ENCODE measurements around the gene TLL1. TPM values are rescaled to one million over a fixed set of nuclear protein-coding genes. Genes with fewer than 3 reads are reported as not detected.

TLL1 gene
- total RNA-seq, 1 experiment from 2014 or later = 0.37 TPM

DNA sequence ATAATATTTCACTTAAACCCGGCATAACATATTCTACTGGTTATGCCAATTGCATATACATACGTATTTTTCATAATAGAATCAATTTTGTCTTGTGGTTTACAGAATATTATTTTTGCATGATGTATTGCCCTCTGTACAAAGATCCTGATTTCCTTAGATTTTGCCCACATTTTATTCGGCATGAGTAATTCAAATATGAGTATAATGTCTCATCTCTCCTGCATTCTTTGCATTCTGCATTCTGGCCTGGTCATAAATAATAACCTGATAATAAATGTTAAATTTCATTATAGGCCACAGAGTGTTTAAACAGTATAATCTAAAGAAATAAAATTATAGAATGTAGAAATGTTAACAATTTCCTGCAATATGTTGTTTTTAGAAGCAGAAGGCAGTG, 205.3 kb downstream of the TLL1 start:
- Histone ChIP-seq H3K4me3 (replicated peaks in 1 of 2; ENCODE audit: low read depth in 1 of 2, low read length in 2 of 2) (no peak overlapping the region), H4K20me1 (ENCODE audit: insufficient read depth) (no peaks in the 10 kb centered on the region), H3K4me1 (ENCODE audit: control insufficient read depth in 1 of 2, insufficient read depth in 2 of 2, low read length in 2 of 2) (no peaks in the 10 kb centered on the region), H3K79me2 (ENCODE audit: insufficient read depth, low read length) (no peaks in the 10 kb centered on the region), H3K9ac (ENCODE audit: low read length) (no peak overlapping the region), H3K36me3 (ENCODE audit: control insufficient read depth in 1 of 2, insufficient read depth in 2 of 2, low read length in 2 of 2) (no peaks in the 10 kb centered on the region), H3K27me3 (ENCODE audit: insufficient read depth, low read length) (no peaks in the 10 kb centered on the region), H3K9me2 (ENCODE audit: insufficient read depth) (no peaks in the 10 kb centered on the region), H3K27ac (ENCODE audit: low read depth, low read length) (no peak overlapping the region), H2AFZ (ENCODE audit: low read depth, low read length, poor library complexity, severe bottlenecking) (no peak overlapping the region), H3K4me2 (ENCODE audit: low read length) (no peak overlapping the region), H3K9me3 (ENCODE audit: control insufficient read depth in 1 of 2, insufficient read depth in 1 of 2, low read depth in 1 of 2, low read length in 2 of 2) (no peaks in the 10 kb centered on the region)
- no TSS peak for BruUV-seq (replicated peaks)
- CTCF ChIA-PET = no interaction called here
- TF ChIP-seq ELF1 (IDR thresholded peaks at IDR 0.05; ENCODE audit: borderline replicate concordance, low read depth) (no peak), CEBPB (IDR thresholded peaks at IDR 0.05; ENCODE audit: low read depth) (no peak), YY1 (IDR thresholded peaks at IDR 0.05; ENCODE audit: extremely low read depth, insufficient replicate concordance, low read depth, low read length) (no peak), SRF (IDR thresholded peaks at IDR 0.05; ENCODE audit: low read depth) (no peak), EZH2 (IDR thresholded peaks at IDR 0.05) (no peak), EZH2phosphoT487 (IDR thresholded peaks at IDR 0.05; ENCODE audit: borderline replicate concordance) (no peak), FOSL1 (IDR thresholded peaks at IDR 0.05; ENCODE audit: low read depth) (no peak), POLR2A (IDR thresholded peaks at IDR 0.05; ENCODE audit: borderline replicate concordance, extremely low read depth, insufficient read depth, insufficient read length) (no peak), RAD21 (IDR thresholded peaks at IDR 0.05; ENCODE audit: low read depth) (no peak), SIN3A (IDR thresholded peaks at IDR 0.05; ENCODE audit: low read depth) (no peak), POLR2AphosphoS5 (IDR thresholded peaks at IDR 0.05; ENCODE audit: low read depth, low read length) (no peak), SP1 (IDR thresholded peaks at IDR 0.05; ENCODE audit: low read depth) (no peak), EGR1 (IDR thresholded peaks at IDR 0.05; ENCODE audit: low read depth) (no peak), TCF7L2 (IDR thresholded peaks at IDR 0.05; ENCODE audit: borderline replicate concordance, extremely low read depth, insufficient read depth, insufficient read length) (no peak), JUND (IDR thresholded peaks at IDR 0.05) (no peak)
- TF ChIP-seq, protein P1, sequence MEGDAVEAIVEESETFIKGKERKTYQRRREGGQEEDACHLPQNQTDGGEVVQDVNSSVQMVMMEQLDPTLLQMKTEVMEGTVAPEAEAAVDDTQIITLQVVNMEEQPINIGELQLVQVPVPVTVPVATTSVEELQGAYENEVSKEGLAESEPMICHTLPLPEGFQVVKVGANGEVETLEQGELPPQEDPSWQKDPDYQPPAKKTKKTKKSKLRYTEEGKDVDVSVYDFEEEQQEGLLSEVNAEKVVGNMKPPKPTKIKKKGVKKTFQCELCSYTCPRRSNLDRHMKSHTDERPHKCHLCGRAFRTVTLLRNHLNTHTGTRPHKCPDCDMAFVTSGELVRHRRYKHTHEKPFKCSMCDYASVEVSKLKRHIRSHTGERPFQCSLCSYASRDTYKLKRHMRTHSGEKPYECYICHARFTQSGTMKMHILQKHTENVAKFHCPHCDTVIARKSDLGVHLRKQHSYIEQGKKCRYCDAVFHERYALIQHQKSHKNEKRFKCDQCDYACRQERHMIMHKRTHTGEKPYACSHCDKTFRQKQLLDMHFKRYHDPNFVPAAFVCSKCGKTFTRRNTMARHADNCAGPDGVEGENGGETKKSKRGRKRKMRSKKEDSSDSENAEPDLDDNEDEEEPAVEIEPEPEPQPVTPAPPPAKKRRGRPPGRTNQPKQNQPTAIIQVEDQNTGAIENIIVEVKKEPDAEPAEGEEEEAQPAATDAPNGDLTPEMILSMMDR (IDR thresholded peaks at IDR 0.05 in 2 of 3, conservative IDR thresholded peaks at IDR 0.05 in 1 of 3; ENCODE audit: borderline replicate concordance in 1 of 3, insufficient read depth in 1 of 3, low read depth in 2 of 3, low read length in 2 of 3) = no peak
- TF ChIP-seq, protein P2, sequence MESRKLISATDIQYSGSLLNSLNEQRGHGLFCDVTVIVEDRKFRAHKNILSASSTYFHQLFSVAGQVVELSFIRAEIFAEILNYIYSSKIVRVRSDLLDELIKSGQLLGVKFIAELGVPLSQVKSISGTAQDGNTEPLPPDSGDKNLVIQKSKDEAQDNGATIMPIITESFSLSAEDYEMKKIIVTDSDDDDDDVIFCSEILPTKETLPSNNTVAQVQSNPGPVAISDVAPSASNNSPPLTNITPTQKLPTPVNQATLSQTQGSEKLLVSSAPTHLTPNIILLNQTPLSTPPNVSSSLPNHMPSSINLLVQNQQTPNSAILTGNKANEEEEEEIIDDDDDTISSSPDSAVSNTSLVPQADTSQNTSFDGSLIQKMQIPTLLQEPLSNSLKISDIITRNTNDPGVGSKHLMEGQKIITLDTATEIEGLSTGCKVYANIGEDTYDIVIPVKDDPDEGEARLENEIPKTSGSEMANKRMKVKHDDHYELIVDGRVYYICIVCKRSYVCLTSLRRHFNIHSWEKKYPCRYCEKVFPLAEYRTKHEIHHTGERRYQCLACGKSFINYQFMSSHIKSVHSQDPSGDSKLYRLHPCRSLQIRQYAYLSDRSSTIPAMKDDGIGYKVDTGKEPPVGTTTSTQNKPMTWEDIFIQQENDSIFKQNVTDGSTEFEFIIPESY (IDR thresholded peaks at IDR 0.05; ENCODE audit: extremely low read depth, insufficient replicate concordance, low read length) = no peak
- TF ChIP-seq, protein P3, sequence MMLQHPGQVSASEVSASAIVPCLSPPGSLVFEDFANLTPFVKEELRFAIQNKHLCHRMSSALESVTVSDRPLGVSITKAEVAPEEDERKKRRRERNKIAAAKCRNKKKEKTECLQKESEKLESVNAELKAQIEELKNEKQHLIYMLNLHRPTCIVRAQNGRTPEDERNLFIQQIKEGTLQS (IDR thresholded peaks at IDR 0.05) = no peak
- TF ChIP-seq, protein P4, sequence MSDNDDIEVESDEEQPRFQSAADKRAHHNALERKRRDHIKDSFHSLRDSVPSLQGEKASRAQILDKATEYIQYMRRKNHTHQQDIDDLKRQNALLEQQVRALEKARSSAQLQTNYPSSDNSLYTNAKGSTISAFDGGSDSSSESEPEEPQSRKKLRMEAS (IDR thresholded peaks at IDR 0.05) = no peak
- TF ChIP-seq, protein P5, sequence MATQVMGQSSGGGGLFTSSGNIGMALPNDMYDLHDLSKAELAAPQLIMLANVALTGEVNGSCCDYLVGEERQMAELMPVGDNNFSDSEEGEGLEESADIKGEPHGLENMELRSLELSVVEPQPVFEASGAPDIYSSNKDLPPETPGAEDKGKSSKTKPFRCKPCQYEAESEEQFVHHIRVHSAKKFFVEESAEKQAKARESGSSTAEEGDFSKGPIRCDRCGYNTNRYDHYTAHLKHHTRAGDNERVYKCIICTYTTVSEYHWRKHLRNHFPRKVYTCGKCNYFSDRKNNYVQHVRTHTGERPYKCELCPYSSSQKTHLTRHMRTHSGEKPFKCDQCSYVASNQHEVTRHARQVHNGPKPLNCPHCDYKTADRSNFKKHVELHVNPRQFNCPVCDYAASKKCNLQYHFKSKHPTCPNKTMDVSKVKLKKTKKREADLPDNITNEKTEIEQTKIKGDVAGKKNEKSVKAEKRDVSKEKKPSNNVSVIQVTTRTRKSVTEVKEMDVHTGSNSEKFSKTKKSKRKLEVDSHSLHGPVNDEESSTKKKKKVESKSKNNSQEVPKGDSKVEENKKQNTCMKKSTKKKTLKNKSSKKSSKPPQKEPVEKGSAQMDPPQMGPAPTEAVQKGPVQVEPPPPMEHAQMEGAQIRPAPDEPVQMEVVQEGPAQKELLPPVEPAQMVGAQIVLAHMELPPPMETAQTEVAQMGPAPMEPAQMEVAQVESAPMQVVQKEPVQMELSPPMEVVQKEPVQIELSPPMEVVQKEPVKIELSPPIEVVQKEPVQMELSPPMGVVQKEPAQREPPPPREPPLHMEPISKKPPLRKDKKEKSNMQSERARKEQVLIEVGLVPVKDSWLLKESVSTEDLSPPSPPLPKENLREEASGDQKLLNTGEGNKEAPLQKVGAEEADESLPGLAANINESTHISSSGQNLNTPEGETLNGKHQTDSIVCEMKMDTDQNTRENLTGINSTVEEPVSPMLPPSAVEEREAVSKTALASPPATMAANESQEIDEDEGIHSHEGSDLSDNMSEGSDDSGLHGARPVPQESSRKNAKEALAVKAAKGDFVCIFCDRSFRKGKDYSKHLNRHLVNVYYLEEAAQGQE (IDR thresholded peaks at IDR 0.05; ENCODE audit: low read depth) = no peak
- ATAC-seq (no peak), DNase-seq (ENCODE audit: low read depth, low spot score) (no peak)
- POLR2A ChIA-PET = no interaction called here
- RAD21 ChIA-PET (ENCODE audit: low non-redundant PET in 1 of 2, low total read pairs in 2 of 2, uncharacterized antibody in 2 of 2, unreplicated experiment in 2 of 2) = no interaction called here
- intact Hi-C loops (cut with micrococcal nuclease) = no loop called here

Data from HCT116 (cell line).